HG03520 (cell line): ENCODE data around the gene AQP7.
"Not testable (repeated sequence)": the region's sequence is repeated elsewhere in the genome, so short reads cannot be mapped to it uniquely, and the experiment has no call there.

Source experiments
- ATAC-seq: cut with Tn5 transposase; IDR thresholded peaks from one replicate; pipeline ENCODE4 v1.9.1; 2021; ENCODE audit warnings: mild to moderate bottlenecking, moderate library complexity; ENCODE audit not compliant: unreplicated experiment

AQP7 gene

GRCh38 chr9:33377089-33377715 lies 25.2 kb downstream of the AQP7 start:
- ATAC-seq = no peak

- ATAC-seq = no peak
These were observed 26.5 kb downstream of the AQP7 start for GRCh38 chr9:33375841-33376321.

GRCh38 chr9:33375238-33375840 lies 27.0 kb downstream of the AQP7 start:
- no peak for ATAC-seq

DNA sequence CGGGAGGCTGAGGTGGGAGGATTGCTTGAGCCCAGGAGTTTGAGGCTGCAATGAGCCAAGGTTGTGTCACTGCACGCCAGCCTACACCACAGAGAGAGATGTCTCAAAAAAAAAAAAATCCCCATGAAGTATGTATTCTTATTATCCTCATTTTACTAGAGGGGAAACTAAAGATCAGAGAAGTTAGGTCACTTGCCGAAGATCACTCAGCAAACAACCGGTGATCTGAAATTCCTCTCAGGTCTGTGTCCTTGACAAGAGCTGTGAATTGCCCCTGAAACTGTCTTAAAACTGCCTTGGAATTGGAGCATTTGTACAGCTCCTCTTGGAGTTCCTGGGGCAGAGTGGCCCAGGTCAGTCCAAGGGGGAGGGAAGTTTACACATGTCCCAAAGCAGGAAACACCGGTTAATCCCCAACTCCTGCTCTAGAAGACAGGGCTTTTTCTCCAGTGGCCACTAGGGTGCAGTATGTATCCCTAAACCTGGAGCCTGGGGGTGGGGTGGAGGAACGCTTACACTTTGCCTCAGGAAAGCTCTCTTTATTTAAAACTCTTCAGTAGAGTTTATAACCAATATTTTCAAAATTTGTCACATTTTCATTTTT lies 27.6 kb downstream of the AQP7 start:
- peak; percentile 41 for ATAC-seq

GRCh38 chr9:33374190-33374589 lies 28.2 kb downstream of the AQP7 start:
- no peak for ATAC-seq

DNA sequence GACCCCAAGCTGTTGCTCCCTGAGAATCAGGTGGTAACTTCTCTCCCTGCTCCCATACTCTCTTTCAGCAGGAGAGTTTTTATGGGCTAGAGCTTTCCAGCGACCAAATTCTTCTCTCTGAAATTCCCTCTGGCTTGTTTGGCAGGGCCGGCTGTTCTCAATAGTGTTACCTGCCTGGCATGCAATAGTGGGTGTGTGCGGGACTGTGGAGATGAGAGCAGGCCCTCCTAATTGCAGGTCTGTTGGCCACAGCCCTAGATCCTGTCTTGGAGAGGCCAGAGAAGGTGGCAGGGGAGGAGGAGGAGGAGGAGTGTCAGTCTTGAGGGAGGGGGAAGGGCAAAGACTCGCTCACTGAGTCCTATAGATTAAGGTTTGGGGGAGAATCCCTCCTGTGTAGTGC lies 29.5 kb downstream of the AQP7 start:
- ATAC-seq = no peak

DNA sequence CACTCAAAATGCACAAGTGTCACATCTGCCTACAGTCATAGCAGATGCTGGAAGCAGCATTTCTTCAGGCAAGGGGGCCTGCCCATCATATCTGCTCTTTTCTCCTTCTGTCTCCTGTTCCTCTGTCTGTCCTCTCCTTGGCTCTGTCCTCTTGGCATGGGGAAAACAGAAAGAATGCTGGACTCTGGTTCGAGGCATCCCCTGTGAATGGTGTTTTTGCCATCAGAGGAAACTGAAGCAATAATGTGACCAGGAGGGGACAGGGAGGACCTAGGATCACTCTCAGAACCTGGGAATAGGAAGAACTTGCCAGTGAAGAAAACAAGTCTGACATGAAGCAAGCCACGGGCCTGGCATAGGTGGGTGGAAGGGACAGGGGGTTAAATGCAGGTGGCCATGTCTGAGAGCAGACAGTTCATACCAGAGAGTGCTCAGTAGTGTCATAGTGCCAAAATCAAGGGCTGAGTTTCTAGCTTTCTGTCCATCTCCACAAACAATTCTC lies 35.3 kb downstream of the AQP7 start:
- no peak for ATAC-seq

DNA sequence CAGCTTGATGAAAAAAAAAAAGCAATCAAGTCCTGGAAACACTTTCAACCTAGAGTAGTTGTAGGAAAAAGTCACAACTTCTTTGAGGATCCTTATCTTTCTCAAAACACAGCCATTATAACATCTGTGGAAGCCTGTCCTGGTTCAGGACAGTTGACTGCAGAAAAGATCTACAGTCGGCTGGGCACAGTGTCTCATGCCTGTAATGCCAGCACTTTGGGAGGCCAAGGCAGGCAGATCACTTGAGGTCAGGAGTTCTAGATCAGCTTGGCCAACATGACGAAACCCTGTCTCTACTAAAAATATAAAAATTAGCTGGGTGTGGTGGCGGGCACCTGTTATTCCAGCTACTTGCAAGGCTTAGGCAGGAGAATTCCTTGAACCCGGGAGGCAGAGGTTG lies 37.6 kb downstream of the AQP7 start:
- ATAC-seq = not testable (repeated sequence)

- no peak for ATAC-seq
These were observed 38.2 kb downstream of the AQP7 start for GRCh38 chr9:33364127-33364526.

- not testable (repeated sequence) for ATAC-seq
These were observed 43.7 kb downstream of the AQP7 start for GRCh38 chr9:33358641-33359040.

DNA sequence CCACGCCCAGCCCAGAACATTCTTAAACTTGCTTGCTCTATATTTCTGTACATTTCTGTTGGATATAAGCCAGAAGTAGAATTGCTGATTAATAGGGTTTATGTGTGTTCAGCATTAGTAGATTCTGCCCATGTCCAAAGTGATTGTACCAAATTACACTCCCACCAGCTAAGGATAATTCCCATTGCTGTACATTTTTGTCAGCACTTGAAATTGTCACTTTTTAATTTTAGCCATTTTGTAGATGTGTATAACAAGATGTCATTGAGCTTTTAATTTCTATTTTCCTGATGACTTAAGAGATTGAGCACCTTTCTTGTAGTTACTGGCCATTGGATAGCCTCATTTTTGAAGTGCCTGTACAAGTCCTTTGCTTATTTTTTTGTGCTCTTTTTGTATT lies 46.4 kb downstream of the AQP7 start:
- no peak for ATAC-seq

DNA sequence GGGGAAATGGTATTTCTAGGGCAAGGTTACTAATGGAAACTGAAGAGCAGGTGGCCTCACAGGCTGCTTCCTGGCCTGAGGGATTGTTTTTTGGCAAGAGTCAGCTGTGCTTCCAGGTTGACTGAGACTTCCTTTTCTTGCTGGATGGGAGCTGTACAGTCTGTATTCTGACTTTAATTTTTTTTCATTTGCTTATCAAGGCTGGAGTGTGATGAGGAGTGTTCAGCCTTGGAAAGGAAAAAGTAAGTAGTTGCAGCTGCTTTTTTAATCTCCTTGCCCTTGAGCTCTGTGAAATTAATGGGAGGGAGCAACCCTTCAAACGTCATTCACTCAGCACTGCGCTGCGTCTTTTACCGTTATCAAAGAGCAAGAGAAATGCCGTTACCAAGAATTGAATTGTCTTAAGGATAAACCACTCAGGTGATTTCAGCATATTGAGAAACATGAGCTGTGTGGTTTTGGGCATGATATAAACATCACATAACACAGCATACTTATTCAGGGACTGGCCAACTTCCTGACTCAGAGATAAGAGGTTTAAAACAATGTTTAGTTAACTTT lies 47.6 kb downstream of the AQP7 start:
- no peak for ATAC-seq

DNA sequence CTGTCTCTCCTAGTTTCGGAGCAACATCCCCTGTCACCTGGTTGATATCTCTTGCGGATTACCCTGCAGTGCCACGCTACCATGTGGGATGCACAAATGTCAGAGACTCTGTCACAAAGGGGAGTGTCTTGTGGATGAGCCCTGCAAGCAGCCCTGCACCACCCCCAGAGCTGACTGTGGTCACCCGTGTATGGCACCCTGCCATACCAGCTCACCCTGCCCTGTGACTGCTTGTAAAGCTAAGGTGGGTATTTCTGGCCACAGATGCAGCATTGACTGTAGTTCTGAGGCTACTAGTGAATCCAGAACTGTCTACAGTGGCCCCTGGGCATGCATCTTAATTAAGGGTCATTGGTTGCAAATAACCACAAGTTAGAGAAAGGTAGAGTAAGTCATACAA lies 50.8 kb downstream of the AQP7 start:
- ATAC-seq = no peak

GRCh38 chr9:33350310-33350709 lies 52.1 kb downstream of the AQP7 start:
- no peak for ATAC-seq

GRCh38 chr9:33349743-33350142 lies 52.6 kb downstream of the AQP7 start:
- no peak for ATAC-seq

DNA sequence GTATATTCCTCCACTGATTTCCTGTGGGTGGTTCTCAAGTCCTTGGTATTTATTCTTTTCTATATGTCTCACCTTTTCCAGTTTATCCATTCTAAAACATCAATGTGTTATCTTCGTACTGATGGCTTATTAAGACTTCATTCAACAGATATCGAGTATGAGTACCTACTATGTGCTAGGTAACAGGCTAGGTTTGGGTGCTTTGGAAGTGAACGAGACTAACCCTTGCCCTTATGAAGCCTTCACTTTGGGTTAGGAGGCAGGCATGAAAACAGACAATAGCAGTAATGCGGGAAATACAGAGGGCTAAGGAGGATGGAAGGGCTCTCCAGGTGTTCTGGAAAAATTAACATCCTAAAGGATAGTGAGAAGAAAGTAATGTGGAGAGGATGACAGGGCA lies 53.4 kb downstream of the AQP7 start:
- ATAC-seq = no peak

- no peak for ATAC-seq
These were observed 55.8 kb downstream of the AQP7 start for GRCh38 chr9:33346564-33346963.

DNA sequence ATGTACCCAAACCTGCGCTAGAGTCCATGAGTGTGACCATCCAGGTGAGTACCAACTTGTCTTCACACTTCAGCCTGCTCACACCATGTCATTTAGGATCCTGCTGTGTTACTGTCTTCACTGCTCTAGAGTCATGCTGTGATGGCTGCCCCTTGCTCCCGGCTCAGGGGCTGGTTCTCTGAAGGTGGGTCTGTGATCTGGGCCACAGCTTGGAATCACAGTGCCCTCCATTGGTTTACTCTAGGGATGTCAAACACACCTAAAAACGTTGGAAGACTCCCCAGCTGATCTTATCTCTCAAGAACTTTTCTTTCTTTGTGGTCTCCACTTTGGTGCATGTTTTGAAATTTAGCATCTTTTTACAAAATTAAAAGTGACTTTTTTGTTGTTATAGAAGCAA lies 58.2 kb downstream of the AQP7 start:
- ATAC-seq = no peak

DNA sequence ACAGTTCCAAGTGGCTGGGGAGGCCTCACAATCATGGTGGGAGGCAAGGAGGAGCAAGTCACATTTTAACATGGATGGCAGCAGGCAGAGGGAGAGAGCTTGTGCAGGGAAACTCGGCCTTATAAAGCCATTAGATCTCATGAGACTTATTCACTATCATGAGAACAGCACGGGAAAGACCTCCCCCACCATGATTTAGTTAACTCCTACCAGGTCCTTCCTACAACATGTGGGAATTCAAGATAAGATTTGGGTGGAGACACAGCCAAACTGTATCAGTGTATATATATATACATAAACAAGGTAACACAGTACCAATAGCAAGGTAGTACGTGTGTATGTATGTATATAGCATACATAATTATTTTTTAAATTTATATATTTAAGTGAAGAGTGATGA lies 61.2 kb downstream of the AQP7 start:
- ATAC-seq = no peak

GRCh38 chr9:33340186-33340585 lies 62.2 kb downstream of the AQP7 start:
- no peak for ATAC-seq
